Loucy (cell line): ENCODE measurements around the gene CDK13.

Experiments
- CTCF ChIP-seq: fragments of 200-600 bp; sonication (generic); conservative IDR thresholded peaks from 2 replicates; pipeline ENCODE4 v1.5.1; 2014; ENCODE audit warnings: mild to moderate bottlenecking, antibody characterized with exemption, low read length
- EZH2phosphoT487 ChIP-seq: fragments of 200-600 bp; IDR thresholded peaks from 2 replicates; pipeline ENCODE4 v1.6.1; 2018; ENCODE audit warnings: antibody characterized with exemption, mild to moderate bottlenecking, moderate library complexity, borderline replicate concordance

GRCh38 chr7:40058026-40058425 is 108.0 kb downstream of the CDK13 start:
- TF ChIP-seq CTCF, result no peak
- TF ChIP-seq EZH2phosphoT487, result no peak
